Right lobe of liver (tissue), 6 donors: ENCODE data around the gene FAM20B. TPM values are rescaled to one million over a fixed set of nuclear protein-coding genes. Genes with fewer than 3 reads are reported as not detected.

ENCODE experiments used
- ATAC-seq, 4 donors: fragments of 200-7000 bp; cut with Tn5 transposase; one replicate each; pipeline ENCODE4 v1.9.1; 2020; ENCODE audit warnings: mild to moderate bottlenecking in 4 of 4, moderate library complexity in 4 of 4
- DNase-seq, 3 donors: peaks; one replicate each; pipeline ENCODE4 v3.0.0-alpha.2; 2020
- H3K27ac ChIP-seq, 3 donors: fragments of 200-600 bp; one replicate each; pipeline ENCODE4 v1.8.0; 2022
- H3K27me3 ChIP-seq, 2 donors: fragments of 200-600 bp; one replicate each; pipeline ENCODE4 v1.8.0; 2022
- H3K36me3 ChIP-seq, 4 donors: fragments of 200-600 bp; sonication (generic) in 1 of 4; one replicate each; pipeline versions ENCODE4 v1.5.1 to v1.8.0; 2017 to 2022; ENCODE audit warnings: control low read depth in 1 of 4
- H3K4me1 ChIP-seq, 4 donors: fragments of 200-600 bp; sonication (generic) in 1 of 4; one replicate each; pipeline versions ENCODE4 v1.5.1 to v1.8.0; 2017 to 2022; ENCODE audit warnings: control low read depth in 1 of 4
- H3K4me3 ChIP-seq, 3 donors: fragments of 200-600 bp; one replicate each; pipeline ENCODE4 v1.8.0; 2022
- H3K9me3 ChIP-seq, 4 donors: fragments of 200-600 bp; sonication (generic) in 1 of 4; one replicate each; pipeline versions ENCODE4 v1.5.1 to v1.8.0; 2017 to 2022; ENCODE audit warnings: control low read depth in 1 of 4
- CTCF ChIP-seq, 4 donors: fragments of 200-600 bp in 3 of 4; fragments of 450-650 bp in 1 of 4; IDR thresholded peaks; one replicate each; pipeline versions ENCODE4 v1.5.1 to v1.8.0; 2016 to 2022; ENCODE audit warnings: antibody characterized with exemption in 4 of 4, mild to moderate bottlenecking in 2 of 4
- POLR2A ChIP-seq: fragments of 450-650 bp; IDR thresholded peaks from one replicate; pipeline ENCODE4 v1.6.1; 2017; ENCODE audit warnings: antibody characterized with exemption, mild to moderate bottlenecking
- WGBS: methylation state at CpG from one replicate; pipeline ENCODE4 v1.1.6; 2018; ENCODE audit warnings: low coverage, low lambda C conversion rate; ENCODE audit not compliant: insufficient coverage; ENCODE audit errors: missing lambda C conversion rate; 5-methylcytosine and 5-hydroxymethylcytosine counted together
- intact Hi-C, 2 donors: fragments of 100-400 bp; cut with DNase I; formaldehyde crosslinking; loops; one replicate each; pipeline versions ENCODE4 v1.11.2 to v1.14.1; 2022
- total RNA-seq, 6 experiments: library from RNA; depleted of rRNA in 2 of 6; stranded (reverse); fragments of >200 nt in 2 of 6; fragmentation: NEBNext Ultra II Directional in 3 of 6; extraction: Animal tissue kit (Norgen Biotek cat#: 25700) in 3 of 6; gene quantifications; one replicate each; pipeline versions ENCODE4 v1.1.0 to v1.2.4, GENCODE V29; 2016 to 2023
- donor health status: DM: no; HTN: yes; CAD: no.
- donor health status: DM: no; HTN: no; CAD: no.
- donor health status: DM: no; HTN: no; CAD: no.
- donor health status: DM: no; HTN: yes; CAD: no.
- donor health status: DM: no; HTN: yes; CAD: no.

The FAM20B gene
- total RNA-seq, 6 experiments from 2014 or later, result 14.7 to 19.6 (median 17.1) TPM

GRCh38 chr1:179058487-179059483 lies 33.1 kb downstream of the FAM20B start:
- intact Hi-C loops, result no loop called here

GRCh38 chr1:179061360-179062282 lies 35.9 kb downstream of the FAM20B start:
- TF ChIP-seq POLR2A (no peak), CTCF (IDR thresholded peaks at IDR 0.05) (no peak)
- ATAC-seq, result no peak
- no peak for DNase-seq
- Histone ChIP-seq H3K27me3 (no peaks in the 10 kb centered on the region), H3K4me1 (no peaks in the 10 kb centered on the region), H3K36me3 (peaks cover 0 to 15% (median 5%) of the 10 kb centered on the region in 4 donors), H3K4me3 (no peak overlapping the region), H3K27ac (no peak overlapping the region), H3K9me3 (no peaks in the 10 kb centered on the region)
- intact Hi-C loops, result no loop called here
- WGBS, result 96% methylated on average over 7 of the region's 8 CpGs

More at GRCh38 chr1:179058487-179059483, 33.1 kb downstream of the FAM20B start:
- ATAC-seq (no peak), DNase-seq (no peak)
- Histone ChIP-seq H3K36me3 (peaks cover 0 to 2% (median 0%) of the 10 kb centered on the region in 4 donors), H3K4me1 (no peaks in the 10 kb centered on the region), H3K27ac (no peak overlapping the region), H3K9me3 (no peaks in the 10 kb centered on the region), H3K4me3 (no peak overlapping the region), H3K27me3 (no peaks in the 10 kb centered on the region)
- 90% methylated on average over 3 of the region's 3 CpGs for WGBS
- no peak for TF ChIP-seq CTCF (IDR thresholded peaks at IDR 0.05)
- TF ChIP-seq POLR2A, result no peak

- no peak for DNase-seq
- H3K36me3 ChIP-seq, result peaks cover 0 to 23% (median 7%) of the 10 kb centered on the region in 4 donors
- no peak overlapping the region for H3K4me3 ChIP-seq
- 94% methylated on average over 4 of the region's 4 CpGs for whole genome bisulfite sequencing
- H3K4me1 ChIP-seq, result no peaks in the 10 kb centered on the region
- intact Hi-C loops, result no loop called here
- no peak for ATAC-seq
- no peaks in the 10 kb centered on the region for H3K9me3 ChIP-seq
- no peak for TF ChIP-seq CTCF (IDR thresholded peaks at IDR 0.05)
- TF ChIP-seq POLR2A, result no peak
- no peaks in the 10 kb centered on the region for H3K27me3 ChIP-seq
- no peak overlapping the region for H3K27ac ChIP-seq
These were observed 40.8 kb downstream of the FAM20B start for GRCh38 chr1:179066471-179066870.

GRCh38 chr1:179077396-179077795 lies 51.7 kb downstream of the FAM20B start:
- intact Hi-C loops, result no loop called here
- peaks cover 0 to 1% (median 0%) of the 10 kb centered on the region in 4 donors for H3K36me3 ChIP-seq
- ATAC-seq, result no peak
- peaks cover 0 to 9% (median 0%) of the 10 kb centered on the region in 4 donors for H3K4me1 ChIP-seq
- no peak for DNase-seq
- WGBS, result 80% methylated on average over 7 of the region's 7 CpGs
- H3K27me3 ChIP-seq, result no peaks in the 10 kb centered on the region
- no peaks in the 10 kb centered on the region for H3K9me3 ChIP-seq
- TF ChIP-seq POLR2A, result no peak
- no peak for TF ChIP-seq CTCF (IDR thresholded peaks at IDR 0.05)
- no peak overlapping the region for H3K27ac ChIP-seq
- no peak overlapping the region for H3K4me3 ChIP-seq
